Activated B cell treated with CpG ODN at 0.5 μM for 24 hours (primary cell): ENCODE data around the gene SMC3. TPM values are rescaled to one million over a fixed set of nuclear protein-coding genes. Genes with fewer than 3 reads are reported as not detected.
"Not testable (repeated sequence)": the region's sequence is repeated elsewhere in the genome, so short reads cannot be mapped to it uniquely, and the experiment has no call there.

Source experiments
- ATAC-seq: fragments of 200-7000 bp; cut with Tn5 transposase; one replicate; pipeline ENCODE4 v1.10.0; 2021; ENCODE audit warnings: low read depth, mild to moderate bottlenecking, moderate library complexity
- CTCF ChIA-PET: fragments of 350-600 bp; sonication (Branson Sonifier 250); formaldehyde crosslinking; loops from one replicate; lab custom pipeline; 2021; ENCODE audit warnings: antibody characterized with exemption; lab: Charles Lee
- POLR2A ChIA-PET: fragments of 350-600 bp; sonication (Branson Sonifier 250); formaldehyde crosslinking; loops from one replicate; lab custom pipeline; 2021; ENCODE audit warnings: antibody characterized with exemption; lab: Charles Lee
- DNase-seq: peaks from one replicate; pipeline ENCODE4 v3.0.0; 2022
- H3K27ac Mint-ChIP-seq: one replicate; pipeline ENCODE4 v1.8.0; 2020; ENCODE audit warnings: mixed read lengths
- H3K27me3 Mint-ChIP-seq: one replicate; pipeline ENCODE4 v1.8.0; 2021; ENCODE audit warnings: mixed read lengths
- H3K36me3 Mint-ChIP-seq: one replicate; pipeline ENCODE4 v1.8.0; 2021; ENCODE audit warnings: low read depth, mixed read lengths
- H3K4me1 Mint-ChIP-seq: one replicate; pipeline ENCODE4 v1.8.0; 2021; ENCODE audit warnings: mixed read lengths
- H3K4me3 Mint-ChIP-seq: one replicate; pipeline ENCODE4 v1.8.0; 2020; ENCODE audit warnings: mild to moderate bottlenecking, mixed read lengths
- H3K9me3 Mint-ChIP-seq: one replicate; pipeline ENCODE4 v1.8.0; 2020; ENCODE audit warnings: mixed read lengths
- intact Hi-C: fragments of 100-400 bp; cut with micrococcal nuclease; formaldehyde crosslinking; loops from one replicate; pipeline ENCODE4 v1.15.1; 2024
- total RNA-seq: library from RNA; stranded (reverse); gene quantifications from 2 replicates; pipeline ENCODE4 v1.2.3, GENCODE V29; 2022
- TF ChIP-seq, protein P1 (sequence below): fragments of 200-600 bp; IDR thresholded peaks from one replicate; pipeline ENCODE4 v1.8.0; 2022; ENCODE audit warnings: antibody characterized with exemption, mild to moderate bottlenecking

SMC3 gene
- total RNA-seq, 1 donor from 2014 or later = 41.1 TPM

DNA sequence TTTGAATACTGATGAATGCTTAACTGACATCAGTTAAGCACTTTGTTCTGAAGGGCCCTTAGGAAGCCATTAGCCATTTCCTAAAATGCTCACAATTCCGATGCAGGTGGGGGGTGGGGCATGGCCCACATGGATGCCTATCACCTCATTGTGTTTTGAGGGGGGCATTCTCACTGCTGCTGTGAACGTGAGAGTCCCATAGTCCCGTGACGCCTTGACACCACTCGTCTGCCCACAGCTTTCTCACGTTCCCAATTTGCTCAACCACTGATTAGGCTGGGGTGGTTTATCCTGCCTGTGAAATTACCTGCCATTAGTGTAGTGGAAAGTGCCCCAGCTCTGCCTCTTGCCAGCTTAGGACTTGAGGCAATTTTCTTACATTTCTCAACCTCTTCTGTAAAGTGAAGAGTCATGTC is 37.9 kb upstream of the SMC3 start:
- peaks cover 10% of the 10 kb centered on the region for H3K27me3 Mint-ChIP-seq
- ATAC-seq = no peak
- peaks cover 27% of the 10 kb centered on the region for H3K4me1 Mint-ChIP-seq
- ChIA-PET CTCF (no interaction called here), POLR2A (interaction anchor here (1.0 to 1.3 kb wide), 2 partner anchors 27 to 174 kb away, joined by 3 read pairs; no protein-coding TSS in a partner anchor)
- H3K27ac Mint-ChIP-seq = no peak overlapping the region
- H3K4me3 Mint-ChIP-seq = peak overlapping the region; percentile 24
- no peaks in the 10 kb centered on the region for H3K9me3 Mint-ChIP-seq
- no peak for DNase-seq
- TF ChIP-seq, protein P1, sequence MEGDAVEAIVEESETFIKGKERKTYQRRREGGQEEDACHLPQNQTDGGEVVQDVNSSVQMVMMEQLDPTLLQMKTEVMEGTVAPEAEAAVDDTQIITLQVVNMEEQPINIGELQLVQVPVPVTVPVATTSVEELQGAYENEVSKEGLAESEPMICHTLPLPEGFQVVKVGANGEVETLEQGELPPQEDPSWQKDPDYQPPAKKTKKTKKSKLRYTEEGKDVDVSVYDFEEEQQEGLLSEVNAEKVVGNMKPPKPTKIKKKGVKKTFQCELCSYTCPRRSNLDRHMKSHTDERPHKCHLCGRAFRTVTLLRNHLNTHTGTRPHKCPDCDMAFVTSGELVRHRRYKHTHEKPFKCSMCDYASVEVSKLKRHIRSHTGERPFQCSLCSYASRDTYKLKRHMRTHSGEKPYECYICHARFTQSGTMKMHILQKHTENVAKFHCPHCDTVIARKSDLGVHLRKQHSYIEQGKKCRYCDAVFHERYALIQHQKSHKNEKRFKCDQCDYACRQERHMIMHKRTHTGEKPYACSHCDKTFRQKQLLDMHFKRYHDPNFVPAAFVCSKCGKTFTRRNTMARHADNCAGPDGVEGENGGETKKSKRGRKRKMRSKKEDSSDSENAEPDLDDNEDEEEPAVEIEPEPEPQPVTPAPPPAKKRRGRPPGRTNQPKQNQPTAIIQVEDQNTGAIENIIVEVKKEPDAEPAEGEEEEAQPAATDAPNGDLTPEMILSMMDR = no peak
- intact Hi-C loops = no loop called here
- H3K36me3 Mint-ChIP-seq = no peaks in the 10 kb centered on the region

- TF ChIP-seq, protein P1 = no peak
- H3K27ac Mint-ChIP-seq = no peak overlapping the region
- ATAC-seq (no peak), DNase-seq (no peak)
- no peaks in the 10 kb centered on the region for H3K9me3 Mint-ChIP-seq
- peak overlapping the region; percentile 15 for H3K4me3 Mint-ChIP-seq
- POLR2A ChIA-PET = interaction anchor here (1.0 to 1.3 kb wide), 2 partner anchors 27 to 175 kb away, joined by 3 read pairs; no protein-coding TSS in a partner anchor
- H3K36me3 Mint-ChIP-seq = no peaks in the 10 kb centered on the region
- H3K4me1 Mint-ChIP-seq = peaks cover 34% of the 10 kb centered on the region
- CTCF ChIA-PET = no interaction called here
- intact Hi-C loops = no loop called here
- H3K27me3 Mint-ChIP-seq = peaks cover 10% of the 10 kb centered on the region
Observed at GRCh38 chr10:110530131-110530831, 37.2 kb upstream of the SMC3 start.

GRCh38 chr10:110531687-110532086 is 35.8 kb upstream of the SMC3 start:
- no peak overlapping the region for H3K27ac Mint-ChIP-seq

DNA sequence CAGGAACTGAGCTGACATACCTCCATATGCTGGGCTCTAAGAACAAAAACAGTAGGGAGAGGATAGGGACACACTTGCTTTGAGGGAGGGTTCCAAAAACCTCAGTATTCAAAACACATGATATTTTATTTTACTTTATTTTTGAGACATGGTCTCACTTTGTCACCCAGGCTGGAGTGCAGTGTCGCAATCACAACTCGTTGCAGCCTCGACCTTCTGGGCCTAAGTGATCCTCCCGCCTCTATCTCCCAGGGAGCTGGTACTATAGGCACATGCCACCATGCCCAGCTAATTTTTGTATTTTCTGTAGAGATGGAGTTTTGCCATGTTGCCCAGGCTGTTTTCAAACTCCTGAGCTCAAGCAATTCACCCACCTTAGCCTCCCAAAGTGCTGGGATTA is 34.9 kb upstream of the SMC3 start:
- H3K4me3 Mint-ChIP-seq, H3K9me3 Mint-ChIP-seq, DNase-seq, ATAC-seq, H3K36me3 Mint-ChIP-seq, intact Hi-C loops, H3K27ac Mint-ChIP-seq: not testable (repeated sequence)
- Mint-ChIP-seq H3K4me1 (peaks cover 52% of the 10 kb centered on the region), H3K27me3 (peaks cover 10% of the 10 kb centered on the region)
- POLR2A ChIA-PET = interaction anchor here (0.6 to 0.9 kb wide), 2 partner anchors 20 to 114 kb away, joined by 3 read pairs; no protein-coding TSS in a partner anchor
- CTCF ChIA-PET = interaction anchor here (1.4 kb wide), 1 partner anchor 14 kb away, joined by 3 read pairs; no protein-coding TSS in a partner anchor

More at GRCh38 chr10:110531687-110532086, 35.8 kb upstream of the SMC3 start:
- Mint-ChIP-seq H3K9me3 (no peaks in the 10 kb centered on the region), H3K36me3 (no peaks in the 10 kb centered on the region), H3K4me1 (peaks cover 44% of the 10 kb centered on the region), H3K4me3 (no peak overlapping the region), H3K27me3 (peaks cover 10% of the 10 kb centered on the region)
- DNase-seq (no peak), ATAC-seq (no peak)
- CTCF ChIA-PET = interaction anchor here (1.4 kb wide), 1 partner anchor 15 kb away, joined by 3 read pairs; no protein-coding TSS in a partner anchor
- POLR2A ChIA-PET = no interaction called here
- TF ChIP-seq, protein P1 = no peak
- intact Hi-C loops = no loop called here

GRCh38 chr10:110533149-110533548 is 34.3 kb upstream of the SMC3 start:
- peaks cover 48% of the 10 kb centered on the region for H3K4me1 Mint-ChIP-seq
- ATAC-seq = no peak
- POLR2A ChIA-PET = interaction anchor here (0.6 to 0.9 kb wide), 2 partner anchors 20 to 115 kb away, joined by 3 read pairs; no protein-coding TSS in a partner anchor
- no peak overlapping the region for H3K27ac Mint-ChIP-seq
- TF ChIP-seq, protein P1 = no peak
- no peaks in the 10 kb centered on the region for H3K36me3 Mint-ChIP-seq
- no peak for DNase-seq
- intact Hi-C loops = no loop called here
- no peak overlapping the region for H3K4me3 Mint-ChIP-seq
- H3K27me3 Mint-ChIP-seq = peaks cover 10% of the 10 kb centered on the region
- CTCF ChIA-PET = no interaction called here
- H3K9me3 Mint-ChIP-seq = no peaks in the 10 kb centered on the region
